Ovary (tissue), 9 donors: ENCODE data around the gene DMWD. TPM values are rescaled to one million over a fixed set of nuclear protein-coding genes. Genes with fewer than 3 reads are reported as not detected.

Experiments used
- DNase-seq, 5 donors: peaks; one replicate each; pipeline ENCODE4 v3.0.0-alpha.2; 2019 to 2020
- H3K27ac ChIP-seq, 2 donors: fragments of 200-600 bp; one replicate each; pipeline versions ENCODE4 v1.5.1 to v1.8.0; 2019 to 2022
- H3K27me3 ChIP-seq: fragments of 200-600 bp; one replicate; pipeline ENCODE4 v1.8.0; 2022
- H3K36me3 ChIP-seq: fragments of 200-600 bp; sonication (generic); one replicate; pipeline ENCODE4 v1.5.1; 2019
- H3K4me1 ChIP-seq: one replicate; pipeline ENCODE4 v1.8.1; 2013; ENCODE audit warnings: mild to moderate bottlenecking, moderate library complexity; ENCODE audit not compliant: insufficient read depth
- H3K4me3 ChIP-seq: fragments of 200-600 bp; sonication (generic); one replicate; pipeline ENCODE4 v1.5.1; 2017
- H3K9me3 ChIP-seq, 2 donors: fragments of 200-600 bp in 1 of 2; sonication (generic) in 1 of 2; one replicate each; pipeline versions ENCODE4 v1.5.1 to v1.8.1; 2013 to 2019; ENCODE audit warnings: mild to moderate bottlenecking in 1 of 2, moderate library complexity in 1 of 2
- CTCF ChIP-seq, 3 donors: fragments of 450-650 bp in 2 of 3; fragments of 200-600 bp in 1 of 3; IDR thresholded peaks; one replicate each; pipeline versions ENCODE4 v1.5.1 to v1.8.0; 2016 to 2022; ENCODE audit warnings: antibody characterized with exemption in 3 of 3, mild to moderate bottlenecking in 1 of 3
- EP300 ChIP-seq: sonication (generic); formaldehyde crosslinking; IDR thresholded peaks from one replicate; pipeline ENCODE4 v1.6.1; 2017; ENCODE audit warnings: antibody characterized with exemption
- POLR2A ChIP-seq: fragments of 450-650 bp; IDR thresholded peaks from one replicate; pipeline ENCODE4 v1.6.1; 2017; ENCODE audit warnings: antibody characterized with exemption, mild to moderate bottlenecking, moderate library complexity
- WGBS, 3 donors: extraction: QIAGEN DNeasy Blood & Tissue Kit in 1 of 3; methylation state at CpG; one replicate each; pipeline versions ENCODE4 v1.1.5 to v1.1.7; 2013 to 2017; 5-methylcytosine and 5-hydroxymethylcytosine counted together
- intact Hi-C, 4 donors: fragments of 100-400 bp; cut with DNase I; formaldehyde crosslinking; loops; one replicate each; pipeline versions ENCODE4 v1.11.0 to v1.15.1; 2022 to 2023
- polyA plus RNA-seq, 2 donors: library from polyadenylated mRNA; stranded (reverse); fragments of 200-250 nt in 1 of 2; fragments of 350-450 nt in 1 of 2; fragmentation: Illumina TruSeq in 1 of 2; extraction: RNeasy Lipid Tissue Mini Kit (QIAGEN cat#74804) in 1 of 2; gene quantifications; one replicate each; pipeline ENCODE4 v1.2.3, GENCODE V29; 2013 to 2014
- total RNA-seq, 7 donors: library from RNA; depleted of rRNA in 2 of 7; stranded (reverse); fragments of >200 nt in 2 of 7; fragmentation: NEBNext Ultra II Directional in 3 of 7; extraction: Animal tissue kit (Norgen Biotek cat#: 25700) in 3 of 7; gene quantifications; one replicate each; pipeline versions ENCODE4 v1.1.0 to v1.2.4, GENCODE V29; 2016 to 2023
- donor health status: DM: no; HTN: no; CAD: no; lungs with moderate emphysema.
- donor health status: DM: no; HTN: no; CAD: no.
- donor health status: Bipolar disorder and iron deficiency.
- donor health status: DM: yes; HTN: yes; CAD: no.
- donor health status: DM: no; HTN: no; CAD: no.
- donor health status: DM: yes; HTN: yes; CAD: no.

DMWD gene
- total and polyA plus RNA-seq, 9 donors = 11.4 to 85.4 (median 54.9) TPM

GRCh38 chr19:45779231-45780145 lies 13.2 kb downstream of the DMWD start:
- Histone ChIP-seq H3K4me3 (peak overlapping the region; percentile 50), H3K36me3 (no peaks in the 10 kb centered on the region), H3K9me3 (no peaks in the 10 kb centered on the region), H3K4me1 (peaks cover 17% of the 10 kb centered on the region), H3K27ac (peak overlapping the region in 1 of 2 donors; percentile 12), H3K27me3 (no peaks in the 10 kb centered on the region)
- intact Hi-C loops = loop anchor here in 1 of 4 donors (5.0 kb wide), 1 partner anchor 272 kb away; the partner anchor contains the start of gene VASP
- TF ChIP-seq CTCF (IDR thresholded peaks at IDR 0.05) (peak; percentile 49 to 68 (median 60)), EP300 (no peak), POLR2A (no peak)
- peak; percentile 90 to 97 (median 95) for DNase-seq
- WGBS, 3 donors = 13 to 15% (median 15%) methylated on average over 48 of the region's 48 CpGs

GRCh38 chr19:45778010-45778661 lies 14.5 kb downstream of the DMWD start:
- TF ChIP-seq EP300 = no peak
- no peak for TF ChIP-seq POLR2A
- no peak for TF ChIP-seq CTCF (IDR thresholded peaks at IDR 0.05)
- Histone ChIP-seq H3K9me3 (no peaks in the 10 kb centered on the region), H3K27ac (no peak overlapping the region), H3K4me1 (peaks cover 15% of the 10 kb centered on the region), H3K36me3 (no peaks in the 10 kb centered on the region), H3K4me3 (no peak overlapping the region), H3K27me3 (no peaks in the 10 kb centered on the region)
- intact Hi-C loops = no loop called here
- peak; percentile 29 to 54 (median 49) for DNase-seq
- WGBS, 3 donors = 91 to 92% (median 91%) methylated on average over 28 of the region's 28 CpGs

GRCh38 chr19:45777395-45777961 lies 15.2 kb downstream of the DMWD start:
- DNase-seq = peak in 3 of 5 donors; percentile 30 to 41 (median 41)
- WGBS, 3 donors = 91 to 93% (median 93%) methylated on average over 32 to 34 of the region's 34 CpGs
- peaks cover 15% of the 10 kb centered on the region for H3K4me1 ChIP-seq
- no peaks in the 10 kb centered on the region for H3K9me3 ChIP-seq
- H3K27me3 ChIP-seq = no peaks in the 10 kb centered on the region
- TF ChIP-seq EP300 (no peak), CTCF (IDR thresholded peaks at IDR 0.05) (no peak), POLR2A (no peak)
- no peak overlapping the region for H3K4me3 ChIP-seq
- intact Hi-C loops = no loop called here
- H3K36me3 ChIP-seq = no peaks in the 10 kb centered on the region
- no peak overlapping the region for H3K27ac ChIP-seq

- TF ChIP-seq CTCF (IDR thresholded peaks at IDR 0.05) = no peak
- no peak for TF ChIP-seq POLR2A
- TF ChIP-seq EP300 = no peak
- Histone ChIP-seq H3K36me3 (no peaks in the 10 kb centered on the region), H3K27me3 (no peaks in the 10 kb centered on the region), H3K4me1 (peaks cover 6% of the 10 kb centered on the region), H3K27ac (no peak overlapping the region), H3K4me3 (no peak overlapping the region), H3K9me3 (no peaks in the 10 kb centered on the region)
- peak in 3 of 5 donors; percentile 32 to 44 (median 38) for DNase-seq
- intact Hi-C loops = no loop called here
- WGBS, 3 donors = 86 to 88% (median 87%) methylated on average over 9 of the region's 9 CpGs
Measured at GRCh38 chr19:45774765-45775164, 17.9 kb downstream of the DMWD start.
